Measurements from ENCODE around the gene CACFD1. TPM values are rescaled to one million over a fixed set of nuclear protein-coding genes. Genes with fewer than 3 reads are reported as not detected.

Gene CACFD1
- total and polyA plus RNA-seq, 12 donors = 8.8 to 17.3 (median 10.8) TPM

DNA sequence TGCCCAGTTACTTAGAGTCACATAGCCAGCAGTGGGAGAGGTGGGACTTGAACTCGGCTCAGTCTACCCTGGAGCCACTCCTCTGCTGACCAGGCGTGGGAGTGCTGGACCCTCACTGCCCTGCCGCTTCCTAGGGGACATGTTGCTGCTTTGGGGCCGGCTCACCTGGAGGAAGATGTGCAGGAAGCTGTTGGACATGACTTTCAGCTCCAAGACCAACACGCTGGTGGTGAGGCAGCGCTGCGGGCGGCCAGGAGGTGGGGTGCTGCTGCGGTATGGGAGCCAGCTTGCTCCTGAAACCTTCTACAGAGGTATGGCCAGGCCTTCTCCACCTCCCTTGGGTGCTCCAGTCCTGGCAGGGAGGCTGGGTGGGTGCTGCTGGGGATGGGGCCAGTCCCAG lies 3.4 kb upstream of the CACFD1 start:
- no peaks in the 10 kb centered on the region for H3K27me3 ChIP-seq
- H3K27ac ChIP-seq = no peak overlapping the region
- no peaks in the 10 kb centered on the region for H3K9me3 ChIP-seq
- WGBS, 2 donors = 93 to 94% methylated on average over 9 of the region's 9 CpGs
- peaks cover 4 to 19% (median 16%) of the 10 kb centered on the region in 9 donors for H3K4me1 ChIP-seq
- DNase-seq = no peak
- intact Hi-C loops (cut with DNase I) = loop anchor here in 2 of 10 donors (5.0 kb wide), 2 partner anchors 39 to 109 kb away; partner anchors contain the start of genes MED22 (in 1 of the 2), REXO4 (in 1 of the 2) and RPL7A (in 1 of the 2)
- H3K4me3 ChIP-seq = no peak overlapping the region
- TF ChIP-seq, protein P1, sequence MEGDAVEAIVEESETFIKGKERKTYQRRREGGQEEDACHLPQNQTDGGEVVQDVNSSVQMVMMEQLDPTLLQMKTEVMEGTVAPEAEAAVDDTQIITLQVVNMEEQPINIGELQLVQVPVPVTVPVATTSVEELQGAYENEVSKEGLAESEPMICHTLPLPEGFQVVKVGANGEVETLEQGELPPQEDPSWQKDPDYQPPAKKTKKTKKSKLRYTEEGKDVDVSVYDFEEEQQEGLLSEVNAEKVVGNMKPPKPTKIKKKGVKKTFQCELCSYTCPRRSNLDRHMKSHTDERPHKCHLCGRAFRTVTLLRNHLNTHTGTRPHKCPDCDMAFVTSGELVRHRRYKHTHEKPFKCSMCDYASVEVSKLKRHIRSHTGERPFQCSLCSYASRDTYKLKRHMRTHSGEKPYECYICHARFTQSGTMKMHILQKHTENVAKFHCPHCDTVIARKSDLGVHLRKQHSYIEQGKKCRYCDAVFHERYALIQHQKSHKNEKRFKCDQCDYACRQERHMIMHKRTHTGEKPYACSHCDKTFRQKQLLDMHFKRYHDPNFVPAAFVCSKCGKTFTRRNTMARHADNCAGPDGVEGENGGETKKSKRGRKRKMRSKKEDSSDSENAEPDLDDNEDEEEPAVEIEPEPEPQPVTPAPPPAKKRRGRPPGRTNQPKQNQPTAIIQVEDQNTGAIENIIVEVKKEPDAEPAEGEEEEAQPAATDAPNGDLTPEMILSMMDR (IDR thresholded peaks at IDR 0.05) = no peak
- ATAC-seq = no peak
- no peaks in the 10 kb centered on the region for H3K36me3 ChIP-seq

DNA sequence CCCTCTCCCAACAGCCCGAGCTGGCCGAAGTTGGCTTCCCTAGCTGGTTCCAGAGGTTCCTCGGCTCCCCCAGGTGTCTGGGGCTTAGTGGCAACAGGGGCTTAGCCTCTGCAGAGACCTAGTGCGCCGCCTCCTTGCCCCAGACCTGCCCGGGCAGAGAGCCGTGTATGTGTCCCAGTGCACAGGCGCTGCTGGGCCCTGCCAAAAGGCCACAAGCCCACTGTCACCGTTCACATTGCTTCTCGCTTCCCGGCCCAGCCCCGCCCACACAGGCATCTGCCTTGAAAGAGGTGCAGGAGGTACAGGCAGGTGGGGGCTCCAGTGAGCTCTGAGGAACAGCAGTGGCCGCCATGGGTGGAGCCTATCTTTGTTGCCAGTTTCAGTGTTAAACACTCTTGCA lies 2.5 kb upstream of the CACFD1 start:
- ATAC-seq = no peak
- intact Hi-C loops (cut with DNase I) = loop anchor here in 2 of 10 donors (5.0 kb wide), 2 partner anchors 40 to 110 kb away; partner anchors contain the start of genes MED22 (in 1 of the 2), REXO4 (in 1 of the 2) and RPL7A (in 1 of the 2)
- WGBS, 2 donors = 91 to 93% methylated on average over 13 of the region's 13 CpGs

DNA sequence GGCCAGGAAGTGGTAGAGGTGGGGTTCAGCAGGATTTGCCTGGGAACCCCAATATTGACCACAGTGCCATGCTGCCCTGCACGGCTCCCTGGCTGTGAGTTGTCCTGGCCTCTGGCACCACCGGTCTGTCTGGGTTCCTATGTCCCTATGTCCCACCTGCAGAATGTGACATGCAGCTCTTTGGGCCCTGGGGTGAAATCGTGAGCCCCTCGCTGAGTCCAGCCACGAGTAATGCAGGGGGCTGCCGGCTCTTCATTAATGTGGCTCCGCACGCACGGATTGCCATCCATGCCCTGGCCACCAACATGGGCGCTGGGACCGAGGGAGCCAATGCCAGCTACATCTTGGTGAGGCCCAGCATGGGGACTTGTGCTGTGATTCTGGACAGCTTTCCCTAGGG lies 2.0 kb upstream of the CACFD1 start:
- Histone ChIP-seq H3K4me3 (no peak overlapping the region), H3K4me1 (peaks cover 4 to 19% (median 16%) of the 10 kb centered on the region in 9 donors), H3K9me3 (no peaks in the 10 kb centered on the region), H3K27ac (no peak overlapping the region), H3K27me3 (no peaks in the 10 kb centered on the region), H3K36me3 (no peaks in the 10 kb centered on the region)
- WGBS, 2 donors = 96 to 97% methylated on average over 11 of the region's 11 CpGs
- intact Hi-C loops (cut with DNase I) = loop anchor here in 2 of 10 donors (5.0 kb wide), 2 partner anchors 40 to 110 kb away; partner anchors contain the start of genes MED22 (in 1 of the 2), REXO4 (in 1 of the 2) and RPL7A (in 1 of the 2)
- TF ChIP-seq, protein P1 (IDR thresholded peaks at IDR 0.05) = no peak
- no peak for DNase-seq
- no peak for ATAC-seq

More for the DNA sequence above, 2.5 kb upstream of the CACFD1 start:
- Histone ChIP-seq H3K9me3 (no peaks in the 10 kb centered on the region), H3K36me3 (no peaks in the 10 kb centered on the region), H3K4me1 (peaks cover 4 to 19% (median 16%) of the 10 kb centered on the region in 9 donors), H3K27me3 (no peaks in the 10 kb centered on the region), H3K4me3 (no peak overlapping the region), H3K27ac (no peak overlapping the region)
- DNase-seq = no peak
- TF ChIP-seq, protein P1 (IDR thresholded peaks at IDR 0.05) = no peak

DNA sequence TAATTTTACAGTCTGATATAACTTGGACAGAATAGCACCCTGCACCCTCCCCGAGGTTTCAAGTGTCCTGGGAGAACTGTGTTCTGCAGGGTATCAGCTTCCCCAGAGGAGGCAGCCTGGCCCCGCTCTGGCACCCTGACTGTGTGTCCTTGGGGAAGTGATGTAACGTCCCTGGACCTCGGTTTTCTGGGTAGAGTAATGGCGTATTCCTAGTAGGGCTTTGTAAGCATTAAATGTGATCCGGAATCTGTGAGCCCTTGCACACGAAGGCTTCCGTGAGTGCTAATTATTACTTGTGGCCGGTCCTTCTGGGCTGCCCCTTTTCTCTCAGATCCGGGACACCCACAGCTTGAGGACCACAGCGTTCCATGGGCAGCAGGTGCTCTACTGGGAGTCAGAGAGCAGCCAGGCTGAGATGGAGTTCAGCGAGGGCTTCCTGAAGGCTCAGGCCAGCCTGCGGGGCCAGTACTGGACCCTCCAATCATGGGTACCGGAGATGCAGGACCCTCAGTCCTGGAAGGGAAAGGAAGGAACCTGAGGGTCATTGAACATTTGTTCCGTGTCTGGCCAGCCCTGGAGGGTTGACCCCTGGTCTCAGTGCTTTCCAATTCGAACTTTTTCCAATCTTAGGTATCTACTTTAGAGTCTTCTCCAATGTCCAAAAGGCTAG lies 1.0 kb upstream of the CACFD1 start:
- no peaks in the 10 kb centered on the region for H3K36me3 ChIP-seq
- ATAC-seq = no peak
- TF ChIP-seq, protein P1 (IDR thresholded peaks at IDR 0.05) = no peak
- no peak for DNase-seq
- peak overlapping the region in 8 of 10 donors; percentile 77 to 94 (median 86) for H3K4me3 ChIP-seq
- intact Hi-C loops (cut with DNase I) = loop anchor here in 2 of 10 donors (1.0 to 5.0 kb wide), 3 partner anchors 21 to 111 kb away; partner anchors contain the start of genes MED22 (in 1 of the 2), REXO4 (in 1 of the 2), RPL7A (in 1 of the 2) and SLC2A6 (in 1 of the 2)
- peak overlapping the region in 4 of 10 donors; percentile 91 to 97 (median 94) for H3K27ac ChIP-seq
- peaks cover 4 to 19% (median 16%) of the 10 kb centered on the region in 9 donors for H3K4me1 ChIP-seq
- H3K9me3 ChIP-seq = no peaks in the 10 kb centered on the region
- H3K27me3 ChIP-seq = no peaks in the 10 kb centered on the region
- 68 to 82% methylated on average over 16 of the region's 16 CpGs for WGBS, 2 donors

Measured in heart right ventricle (tissue), 16 donors.